Measurements from ENCODE around the gene ITLN1.
A peak's percentile ranks its signal among the peaks of the same experiment; 100 is the strongest.

Gene ITLN1

DNA sequence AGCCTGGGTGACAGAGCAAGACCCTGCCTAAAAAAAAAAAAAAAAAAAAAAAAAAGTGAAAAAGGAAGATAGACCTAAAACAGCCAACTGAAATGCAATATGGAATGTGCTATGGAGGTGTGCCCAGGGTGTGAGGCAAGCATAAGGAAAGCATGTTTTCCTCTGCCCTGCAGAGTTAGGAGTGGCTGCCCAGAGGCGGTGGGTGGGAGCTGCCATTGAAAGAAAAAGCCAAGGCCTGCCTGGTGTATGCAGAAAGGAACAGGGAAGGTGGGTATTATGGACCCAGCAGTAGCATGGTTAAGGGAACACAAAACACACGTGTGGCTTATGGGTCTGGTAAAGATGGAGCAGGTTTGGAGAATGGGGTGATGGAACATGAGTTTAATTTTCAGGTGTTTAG is 31.2 kb downstream of the ITLN1 start:
- DNase-seq, result no peak

DNA sequence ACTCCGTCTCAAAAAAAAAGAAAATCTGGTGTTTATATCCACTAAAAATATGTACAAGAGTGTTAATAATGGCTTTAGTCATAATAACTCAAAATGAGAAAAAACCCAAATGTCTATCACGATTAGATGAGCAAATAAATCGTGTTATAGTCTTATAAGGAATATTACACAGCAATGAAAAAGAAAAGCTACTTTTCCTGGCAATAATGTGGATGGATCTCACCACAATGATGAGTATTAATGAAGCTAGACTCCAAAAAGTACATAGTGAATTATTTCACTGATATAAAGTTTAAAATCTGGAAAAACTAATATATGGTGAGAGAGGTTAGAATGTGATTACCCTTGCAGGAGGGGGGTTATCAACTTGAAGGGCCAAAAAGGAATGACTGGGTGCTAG is 32.0 kb downstream of the ITLN1 start:
- DNase-seq, result no peak

- DNase-seq, result no peak
These were observed 34.0 kb downstream of the ITLN1 start for GRCh38 chr1:160850993-160851392.

DNA sequence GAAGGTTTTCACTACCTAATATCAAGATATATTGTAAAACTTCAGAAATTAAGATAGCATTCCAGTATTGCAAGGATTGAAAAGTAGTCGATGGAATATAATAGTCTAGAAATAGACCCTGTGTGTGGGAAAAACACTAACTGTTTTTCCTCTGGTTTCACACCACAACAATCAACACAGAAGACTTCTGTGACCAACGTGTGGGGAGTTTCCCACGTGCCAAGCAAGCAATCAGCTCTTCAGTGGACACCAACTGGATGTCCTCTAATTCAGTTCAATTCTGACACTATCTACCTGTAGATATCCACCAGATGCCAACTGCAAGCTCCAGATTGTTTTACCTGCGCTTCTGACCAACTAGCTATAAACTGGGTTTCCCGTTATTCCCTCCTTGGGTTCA is 34.4 kb downstream of the ITLN1 start:
- DNase-seq, result no peak

DNA sequence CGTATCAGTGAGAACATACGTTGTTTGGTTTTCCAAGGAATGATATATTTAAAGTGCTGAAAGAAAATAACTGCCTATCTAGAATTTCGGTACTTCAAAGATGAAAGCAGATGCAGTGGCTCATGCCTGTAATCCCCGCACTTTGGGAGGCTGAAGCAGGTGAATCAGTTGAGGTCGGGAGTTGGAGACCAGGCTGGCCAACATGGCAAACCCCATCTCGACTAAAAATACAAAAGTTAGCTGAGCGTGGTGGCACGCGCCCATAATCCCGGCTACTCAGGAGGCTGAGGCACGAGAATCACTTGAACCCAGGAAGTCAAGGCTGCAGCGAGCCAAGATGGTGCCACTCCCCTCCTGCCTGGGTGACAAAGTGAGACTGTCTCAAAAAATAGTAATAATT is 38.7 kb downstream of the ITLN1 start:
- no peak for DNase-seq

DNA sequence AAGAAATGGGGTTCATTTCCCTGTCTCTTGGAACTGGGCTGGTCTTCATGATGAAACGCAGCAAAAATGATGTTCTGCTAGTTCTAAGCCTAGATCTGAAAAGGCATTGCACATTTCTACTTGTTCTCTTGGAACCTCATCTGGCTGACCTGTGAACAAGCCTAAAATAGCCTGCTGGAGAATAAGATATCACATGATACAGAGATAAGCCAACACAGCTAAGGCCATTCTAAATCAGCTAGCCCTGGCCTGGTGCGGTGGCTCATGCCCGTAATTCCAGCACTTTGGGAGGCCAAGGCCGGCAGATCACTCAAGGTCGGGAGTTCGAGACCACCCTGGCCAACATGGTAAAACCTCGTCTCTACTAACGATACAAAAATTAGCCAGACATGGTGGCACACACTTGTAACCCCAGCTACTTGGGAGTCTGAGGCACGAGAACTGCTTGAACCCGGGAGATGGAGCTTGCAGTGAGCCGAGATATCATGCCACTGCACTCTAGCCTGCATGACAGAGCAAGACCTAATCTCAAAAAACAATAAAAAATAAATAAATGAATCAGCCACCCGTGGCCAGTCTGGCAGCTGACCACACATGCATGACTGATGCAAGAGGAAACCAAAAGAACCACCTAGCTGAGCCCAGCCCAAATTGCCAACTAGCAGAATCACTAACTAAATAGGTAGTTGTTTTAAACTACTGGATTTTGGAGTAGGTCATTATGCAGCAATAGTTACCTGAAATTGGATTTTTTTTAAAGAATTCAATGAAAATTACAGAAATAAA is 40.3 kb downstream of the ITLN1 start:
- no peak for DNase-seq

DNA sequence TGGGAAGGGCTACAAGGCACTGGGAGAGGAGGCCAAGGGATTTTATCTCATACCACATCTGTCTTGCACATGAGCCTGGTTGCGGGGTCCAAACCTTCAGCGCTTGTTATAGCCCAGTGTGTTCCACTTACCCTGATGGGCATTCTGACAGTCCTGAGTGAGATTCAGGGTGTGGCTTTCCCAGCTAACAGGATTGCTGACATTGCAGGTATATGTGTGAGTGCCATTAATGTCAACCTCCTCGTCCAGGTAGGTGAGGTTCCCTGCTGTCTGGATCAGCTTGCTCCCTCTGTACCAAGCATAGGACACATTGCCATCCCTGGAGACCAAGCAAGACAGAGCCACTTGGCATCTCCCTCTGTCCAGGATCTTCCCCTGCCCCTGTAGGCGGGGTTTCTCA is 43.9 kb downstream of the ITLN1 start:
- no peak for DNase-seq

DNA sequence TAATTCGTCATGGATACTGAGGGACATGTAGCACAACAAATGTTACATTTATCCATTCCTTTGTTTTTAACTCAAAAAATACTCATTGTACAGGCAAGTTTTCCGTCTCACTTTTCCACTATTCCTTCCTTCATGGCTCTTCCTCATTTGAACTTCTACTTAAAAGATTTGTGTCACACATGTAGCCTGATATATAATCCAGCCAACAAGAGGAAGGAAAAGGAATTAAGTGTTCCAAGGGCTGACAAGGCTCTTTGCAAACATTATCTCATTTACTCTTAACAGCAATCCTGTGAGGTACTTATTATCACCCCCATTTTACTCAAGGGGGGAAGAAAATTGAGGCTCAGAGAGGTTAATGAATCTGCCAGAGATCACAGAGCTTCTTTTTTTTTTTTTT is 45.2 kb downstream of the ITLN1 start:
- no peak for DNase-seq

DNA sequence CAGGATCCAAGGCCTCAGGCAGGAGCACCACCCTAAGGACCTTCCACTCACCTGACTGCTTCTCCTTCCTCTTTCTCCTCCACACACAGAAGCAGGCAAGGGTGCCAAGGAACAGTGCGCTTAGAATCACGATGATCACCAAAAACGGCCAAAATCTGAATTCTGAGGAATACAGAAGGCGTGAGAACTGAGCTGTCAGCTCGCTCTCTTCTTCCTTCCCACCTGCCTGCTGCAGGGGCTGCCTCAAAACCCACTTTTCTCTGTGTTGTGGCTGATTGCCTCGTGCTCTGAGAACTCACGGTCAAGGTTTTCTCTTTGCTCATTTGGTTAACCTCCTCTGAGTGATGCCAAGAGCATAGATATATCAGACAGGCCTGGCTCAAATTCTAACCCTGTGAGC is 46.1 kb downstream of the ITLN1 start:
- no peak for DNase-seq

- DNase-seq, result peak; percentile 77 to 86
These were observed 47.3 kb downstream of the ITLN1 start for GRCh38 chr1:160837558-160838205.

DNA sequence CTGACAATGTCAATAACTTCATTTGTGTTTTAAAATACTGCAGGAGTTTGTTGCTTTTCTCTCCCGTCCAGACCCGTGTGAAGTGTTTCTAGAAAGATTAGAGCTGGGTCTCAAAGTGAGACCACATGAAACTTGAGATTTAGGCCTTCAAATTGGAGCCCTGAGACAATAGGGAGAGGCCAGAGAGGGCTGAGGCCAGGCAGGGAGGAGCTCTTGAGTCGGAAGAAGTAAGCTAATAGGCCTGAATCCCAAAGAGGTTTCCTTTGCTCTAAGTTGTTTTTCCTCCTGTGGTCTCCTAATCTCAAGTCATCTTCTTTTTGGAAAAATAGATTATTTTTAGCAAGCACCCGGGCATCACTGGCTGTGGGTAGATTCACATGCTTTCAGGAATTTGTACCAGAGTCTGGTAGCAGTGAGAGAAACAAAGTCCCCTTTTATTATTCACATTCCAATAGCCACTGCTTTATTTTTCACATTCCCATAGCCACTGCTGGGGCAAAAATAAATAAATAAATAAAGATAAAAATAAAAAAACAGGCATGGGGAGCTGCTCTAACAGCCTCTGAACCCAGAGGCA is 47.9 kb downstream of the ITLN1 start:
- no peak for DNase-seq

- peak; percentile 48 to 63 for DNase-seq
These were observed 48.4 kb downstream of the ITLN1 start for GRCh38 chr1:160836561-160836960.

- no peak for DNase-seq
These were observed 49.2 kb downstream of the ITLN1 start for GRCh38 chr1:160835751-160836150.

GRCh38 chr1:160834945-160835565 is 49.9 kb downstream of the ITLN1 start:
- peak; percentile 67 to 71 for DNase-seq

DNA sequence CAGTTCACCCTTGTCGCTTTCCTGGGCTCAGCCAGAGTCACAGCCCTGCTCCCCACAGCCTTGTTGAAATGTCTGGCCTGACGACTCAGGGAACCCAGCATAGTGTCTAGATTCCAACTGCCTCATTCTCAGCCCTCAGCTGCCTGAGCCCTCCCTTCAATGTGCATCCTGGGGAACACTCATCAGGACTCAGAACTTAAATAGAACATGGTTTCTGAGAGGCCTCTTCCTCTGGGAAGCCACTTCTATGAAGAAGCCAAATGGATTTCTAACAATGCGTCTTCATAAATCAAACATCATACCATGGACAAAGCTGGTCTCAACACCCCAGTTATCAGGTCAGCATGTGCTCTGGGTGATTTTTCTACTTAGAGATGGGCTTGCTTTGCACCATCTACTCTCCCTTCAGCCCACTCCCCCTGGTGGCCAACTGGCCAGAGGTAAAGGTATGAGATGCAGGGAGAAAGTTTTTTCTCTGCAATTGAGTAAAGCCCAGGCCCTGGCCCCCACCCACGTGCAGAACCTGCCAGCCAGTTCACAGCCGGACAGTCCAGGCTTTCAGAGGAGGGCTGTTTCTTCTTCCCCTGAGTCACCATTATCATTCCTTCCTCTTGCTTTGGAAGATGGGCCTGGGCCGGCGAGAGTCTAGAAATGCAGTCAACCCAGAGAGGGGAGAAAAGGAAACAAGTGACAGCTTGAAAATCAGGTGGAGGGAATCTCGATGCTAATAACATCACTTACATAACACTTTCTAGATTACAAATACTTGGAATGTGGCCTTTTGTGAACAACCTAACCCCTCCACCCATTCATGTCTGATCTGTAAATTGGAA is 54.4 kb downstream of the ITLN1 start:
- DNase-seq, result peak; percentile 29 to 42

DNA sequence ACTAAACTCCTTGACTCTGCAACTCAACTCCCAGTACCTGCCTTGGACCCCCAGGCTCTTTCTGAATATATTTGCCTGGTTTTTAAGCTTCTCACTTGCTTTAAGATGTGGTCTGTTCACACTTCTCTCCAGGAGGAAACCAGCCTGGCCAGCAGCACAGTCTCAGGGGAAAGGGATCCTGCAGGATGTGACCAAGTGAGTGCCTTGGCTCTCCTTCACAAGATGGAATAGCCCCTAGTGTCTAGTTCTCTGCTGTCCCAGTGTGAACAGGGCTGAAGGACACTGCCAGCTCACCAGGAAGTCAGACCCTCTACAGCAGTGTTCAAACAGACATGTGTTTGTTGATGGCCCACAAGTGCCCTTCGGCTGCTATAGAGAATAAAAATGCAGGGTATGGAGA is 55.2 kb downstream of the ITLN1 start:
- no peak for DNase-seq

- peak in 1 of 2 experiments; percentile 17 for DNase-seq
These were observed 57.6 kb downstream of the ITLN1 start for GRCh38 chr1:160827418-160827817.

- DNase-seq, result no peak
These were observed 58.4 kb downstream of the ITLN1 start for GRCh38 chr1:160826546-160826945.

All from AML-193 (cell line).